ENCODE results near the gene OR2V1.
A peak's percentile ranks its signal among the peaks of the same experiment; 100 is the strongest.
"Not testable (repeated sequence)": the region's sequence is repeated elsewhere in the genome, so short reads cannot be mapped to it uniquely, and the experiment has no call there.

Gene OR2V1

DNA sequence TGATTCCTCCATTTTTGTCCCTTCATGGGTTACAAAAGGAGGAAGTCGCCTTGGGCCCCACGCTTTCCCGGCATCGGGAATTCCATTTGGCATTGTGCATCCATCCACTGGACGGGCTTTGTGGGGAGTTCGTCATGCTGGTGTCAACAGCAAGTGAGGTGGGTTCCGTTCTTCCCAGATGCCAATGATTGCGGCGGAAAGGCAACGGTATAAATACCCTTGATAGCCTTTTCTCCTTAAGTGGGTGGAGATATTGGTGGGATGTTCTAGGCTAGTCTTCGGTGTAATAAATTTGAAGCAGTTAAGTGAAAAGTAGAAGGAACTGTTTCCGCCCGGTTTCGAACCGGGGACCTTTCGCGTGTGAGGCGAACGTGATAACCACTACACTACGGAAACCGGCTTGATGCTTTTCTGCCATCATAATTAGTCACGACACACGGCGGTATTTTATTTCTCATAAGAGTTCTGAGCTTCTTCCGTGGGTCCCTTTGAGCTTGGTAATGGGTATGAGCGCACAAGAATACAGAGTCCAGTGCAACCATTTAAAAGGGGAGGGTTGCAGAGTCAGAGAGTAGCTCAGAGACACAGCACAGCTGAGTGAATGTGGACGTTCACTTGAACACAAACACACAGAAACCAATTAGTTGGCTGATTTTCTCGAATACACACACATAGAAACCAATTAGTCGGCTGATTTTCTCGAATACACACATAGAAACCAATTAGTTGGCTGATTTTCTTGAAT, 28.9 kb downstream of the OR2V1 start:
- DNase-seq (ENCODE audit: low spot score): not testable (repeated sequence)

DNA sequence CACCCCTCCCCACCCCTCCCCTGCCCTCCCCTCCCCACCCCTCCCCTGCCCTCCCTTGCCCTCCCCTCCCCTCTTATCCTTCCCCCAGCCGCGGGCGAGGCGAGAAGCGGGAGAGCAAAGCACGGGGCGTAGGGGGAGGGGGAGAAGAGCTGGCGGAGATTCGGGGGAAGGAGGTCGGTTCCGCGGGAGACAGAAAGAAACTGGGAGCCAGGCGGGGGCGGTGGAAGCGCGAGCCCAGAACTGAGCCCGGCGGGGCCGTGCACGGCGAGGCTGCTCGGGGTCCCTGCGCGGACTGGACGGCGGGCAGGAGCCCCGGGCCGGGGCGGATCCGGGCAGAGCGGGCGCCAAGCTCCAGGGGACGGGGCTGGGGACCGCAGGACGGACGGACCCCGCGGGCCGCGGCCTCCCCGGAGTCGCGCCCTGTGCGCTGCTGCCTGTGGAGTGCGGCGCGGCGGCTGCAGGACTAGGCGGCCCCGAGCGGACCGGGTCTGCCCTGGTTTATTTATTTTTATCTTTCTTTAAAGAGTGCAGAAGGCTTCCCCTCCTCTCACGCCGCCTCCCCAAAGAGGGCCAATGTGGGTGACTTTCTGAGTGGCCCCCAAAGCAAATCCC, 29.8 kb downstream of the OR2V1 start:
- not testable (repeated sequence) for DNase-seq (ENCODE audit: low spot score)

DNA sequence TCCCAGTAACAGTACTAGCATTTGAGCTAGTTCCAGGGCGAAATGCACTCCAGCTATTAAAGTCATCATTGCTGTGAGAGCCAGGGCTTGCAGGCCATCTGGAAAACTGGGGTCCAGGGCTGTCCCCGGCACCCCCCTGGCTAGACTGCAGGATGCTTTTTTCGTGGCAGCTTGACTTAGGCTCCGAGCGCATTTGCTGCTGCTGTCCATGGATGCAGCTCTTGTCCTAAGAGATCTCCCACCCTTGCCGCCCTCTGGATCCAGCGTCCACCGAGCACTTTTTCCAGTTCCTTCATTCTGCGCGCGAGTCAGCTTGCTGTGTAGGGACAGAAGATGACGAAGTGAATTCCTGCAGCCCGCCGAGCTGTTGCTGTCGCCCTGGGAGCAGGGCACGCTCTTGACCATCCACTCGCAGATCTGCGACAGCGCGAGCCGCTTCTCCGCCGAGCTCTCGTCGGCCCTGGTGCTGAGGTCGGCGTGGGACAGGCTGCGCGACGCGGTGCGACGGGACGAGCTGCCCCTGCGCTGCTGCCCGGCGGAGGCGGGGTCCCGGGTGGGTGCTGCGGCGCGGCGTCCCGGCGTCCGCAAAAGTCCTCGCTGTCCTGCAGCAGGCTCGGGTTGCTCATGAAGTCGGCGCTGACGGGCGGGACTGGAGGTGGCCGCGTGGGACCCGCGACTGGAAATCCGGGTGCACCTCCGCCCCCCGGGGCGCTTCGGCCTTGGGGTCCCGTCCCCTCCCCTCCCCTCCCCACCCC, 30.7 kb downstream of the OR2V1 start:
- peak; percentile 56 for DNase-seq (ENCODE audit: low spot score)

DNA sequence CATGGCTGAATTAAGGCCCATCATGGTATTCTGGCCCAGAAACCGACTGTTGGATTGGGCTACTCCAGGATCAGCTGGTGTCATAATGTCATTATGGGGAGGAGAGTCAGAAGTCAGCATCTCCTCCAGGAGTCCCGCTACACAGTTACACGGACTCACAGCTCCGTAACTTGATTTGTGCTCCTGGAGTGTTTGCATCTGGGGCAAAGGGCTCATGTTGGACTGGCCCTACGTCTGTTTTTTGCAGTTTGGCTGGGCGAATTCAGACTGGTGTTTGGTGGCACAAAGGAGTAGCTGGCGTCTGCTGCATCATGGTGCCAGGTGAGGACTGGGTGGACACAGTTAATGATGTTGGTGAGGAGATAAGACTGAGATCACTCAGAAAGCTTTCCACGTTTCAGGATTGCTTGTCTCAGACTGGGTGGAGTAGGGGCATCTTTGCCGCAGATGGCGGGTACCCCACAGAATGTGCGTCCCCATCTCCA, 31.3 kb downstream of the OR2V1 start:
- DNase-seq (ENCODE audit: low spot score): no peak

DNA sequence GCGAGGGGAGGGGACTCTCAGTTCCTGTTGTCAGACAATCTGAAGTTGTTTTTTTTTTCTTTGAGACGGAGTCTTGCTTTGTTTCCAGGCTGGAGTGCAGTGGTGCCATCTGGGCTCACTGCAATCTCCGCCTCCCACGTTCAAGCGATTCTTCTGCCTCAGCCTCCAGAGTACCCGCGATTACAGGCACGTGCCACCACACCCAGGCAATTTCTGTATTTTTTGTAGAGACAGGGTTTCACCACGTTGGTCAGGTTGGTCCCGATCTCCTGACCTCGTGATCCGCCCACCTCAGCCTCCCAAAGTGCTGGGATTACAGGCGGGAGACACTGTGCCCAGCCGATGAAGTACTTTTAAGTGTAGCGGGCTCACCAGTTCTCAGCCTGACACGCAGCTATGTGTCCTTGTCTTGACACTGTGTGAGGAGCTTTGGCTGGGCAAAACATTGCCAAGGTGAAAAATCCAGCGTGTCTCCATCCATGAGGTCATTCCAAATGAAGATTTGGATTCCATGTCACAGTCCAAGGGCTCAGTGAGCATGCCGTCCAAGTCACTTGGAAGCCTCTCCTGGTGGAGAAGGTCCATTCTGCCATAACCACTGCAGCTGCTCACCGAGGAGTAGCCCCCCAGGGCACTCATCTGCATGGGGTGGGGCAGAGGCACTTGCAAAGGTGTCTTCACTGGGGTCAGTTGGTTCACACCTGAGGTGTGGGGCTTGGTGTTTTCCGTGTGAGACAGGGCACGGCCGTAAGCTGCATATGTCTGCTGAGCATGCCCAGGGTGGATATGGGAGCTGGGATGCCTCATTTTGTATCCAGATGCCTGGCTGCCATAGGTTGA, 32.0 kb downstream of the OR2V1 start:
- DNase-seq (ENCODE audit: low spot score): no peak

DNA sequence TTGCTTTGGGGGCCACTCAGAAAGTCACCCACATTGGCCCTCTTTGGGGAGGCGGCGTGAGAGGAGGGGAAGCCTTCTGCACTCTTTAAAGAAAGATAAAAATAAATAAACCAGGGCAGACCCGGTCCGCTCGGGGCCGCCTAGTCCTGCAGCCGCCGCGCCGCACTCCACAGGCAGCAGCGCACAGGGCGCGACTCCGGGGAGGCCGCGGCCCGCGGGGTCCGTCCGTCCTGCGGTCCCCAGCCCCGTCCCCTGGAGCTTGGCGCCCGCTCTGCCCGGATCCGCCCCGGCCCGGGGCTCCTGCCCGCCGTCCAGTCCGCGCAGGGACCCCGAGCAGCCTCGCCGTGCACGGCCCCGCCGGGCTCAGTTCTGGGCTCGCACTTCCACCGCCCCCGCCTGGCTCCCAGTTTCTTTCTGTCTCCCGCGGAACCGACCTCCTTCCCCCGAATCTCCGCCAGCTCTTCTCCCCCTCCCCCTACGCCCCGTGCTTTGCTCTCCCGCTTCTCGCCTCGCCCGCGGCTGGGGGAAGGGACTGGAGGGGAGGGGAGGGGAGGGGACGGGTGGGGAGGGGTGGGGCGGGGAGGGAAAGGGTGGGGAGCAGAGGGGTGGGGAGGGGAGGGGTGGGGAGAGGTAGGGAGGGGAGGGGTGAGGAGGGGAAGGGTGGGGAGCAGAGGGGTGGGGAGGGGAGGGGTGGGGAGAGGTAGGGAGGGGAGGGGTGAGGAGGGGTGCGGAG, 33.0 kb downstream of the OR2V1 start:
- not testable (repeated sequence) for DNase-seq (ENCODE audit: low spot score)

DNA sequence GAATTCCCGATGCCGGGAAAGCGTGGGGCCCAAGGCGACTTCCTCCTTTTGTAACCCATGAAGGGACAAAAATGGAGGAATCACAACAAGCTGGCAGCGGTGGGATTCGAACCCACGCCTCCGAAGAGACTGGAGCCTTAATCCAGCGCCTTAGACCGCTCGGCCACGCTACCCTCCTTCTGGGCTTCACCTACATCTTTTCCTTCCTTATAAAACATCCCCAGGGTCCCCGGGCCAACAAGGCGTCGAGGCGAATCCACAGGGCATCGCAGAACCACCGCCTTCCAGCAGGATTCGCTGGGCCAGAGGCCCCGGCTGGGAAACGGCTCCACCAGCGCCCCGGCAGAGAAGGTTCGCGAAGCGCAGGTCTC, 33.6 kb downstream of the OR2V1 start:
- DNase-seq (ENCODE audit: low spot score): not testable (repeated sequence)

DNA sequence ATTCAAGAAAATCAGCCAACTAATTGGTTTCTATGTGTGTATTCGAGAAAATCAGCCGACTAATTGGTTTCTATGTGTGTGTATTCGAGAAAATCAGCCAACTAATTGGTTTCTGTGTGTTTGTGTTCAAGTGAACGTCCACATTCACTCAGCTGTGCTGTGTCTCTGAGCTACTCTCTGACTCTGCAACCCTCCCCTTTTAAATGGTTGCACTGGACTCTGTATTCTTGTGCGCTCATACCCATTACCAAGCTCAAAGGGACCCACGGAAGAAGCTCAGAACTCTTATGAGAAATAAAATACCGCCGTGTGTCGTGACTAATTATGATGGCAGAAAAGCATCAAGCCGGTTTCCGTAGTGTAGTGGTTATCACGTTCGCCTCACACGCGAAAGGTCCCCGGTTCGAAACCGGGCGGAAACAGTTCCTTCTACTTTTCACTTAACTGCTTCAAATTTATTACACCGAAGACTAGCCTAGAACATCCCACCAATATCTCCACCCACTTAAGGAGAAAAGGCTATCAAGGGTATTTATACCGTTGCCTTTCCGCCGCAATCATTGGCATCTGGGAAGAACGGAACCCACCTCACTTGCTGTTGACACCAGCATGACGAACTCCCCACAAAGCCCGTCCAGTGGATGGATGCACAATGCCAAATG, 34.1 kb downstream of the OR2V1 start:
- DNase-seq (ENCODE audit: low spot score): not testable (repeated sequence)

DNA sequence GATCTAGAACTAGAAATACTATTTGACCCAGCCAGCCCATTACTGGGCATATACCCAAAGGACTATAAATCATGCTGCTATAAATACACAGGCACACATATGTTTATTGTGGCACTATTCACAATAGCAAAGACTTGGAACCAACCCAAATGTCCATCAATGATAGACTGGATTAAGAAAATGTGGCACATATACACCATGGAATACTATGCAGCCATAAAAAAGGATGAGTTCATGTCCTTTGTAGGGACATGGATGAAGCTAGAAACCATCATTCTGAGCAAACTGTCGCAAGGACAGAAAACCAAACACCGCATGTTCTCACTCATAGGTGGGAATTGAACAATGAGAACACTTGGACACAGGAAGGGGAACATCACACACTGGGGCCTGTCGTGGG, 35.8 kb downstream of the OR2V1 start:
- DNase-seq (ENCODE audit: low spot score): not testable (repeated sequence)

DNA sequence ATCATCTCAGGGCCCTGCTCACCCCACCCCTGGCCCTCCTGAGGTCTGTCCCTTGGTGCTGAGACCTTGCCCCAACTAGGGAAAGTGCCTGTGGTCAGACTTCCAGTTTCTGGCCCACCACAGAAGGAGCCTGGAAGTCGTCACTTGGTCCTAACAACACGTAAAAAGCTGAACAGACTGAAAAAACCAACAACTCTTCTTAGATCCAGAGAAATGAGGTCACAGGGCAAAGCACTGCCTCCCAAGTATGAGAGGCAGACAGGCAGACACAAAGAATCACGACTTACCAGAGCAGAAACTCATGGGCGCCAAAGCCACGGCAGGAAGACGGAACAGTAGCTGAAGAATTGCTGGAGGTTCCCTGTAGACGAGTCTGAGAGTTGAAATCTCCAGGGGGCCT, 38.5 kb downstream of the OR2V1 start:
- no peak for DNase-seq (ENCODE audit: low spot score)

DNA sequence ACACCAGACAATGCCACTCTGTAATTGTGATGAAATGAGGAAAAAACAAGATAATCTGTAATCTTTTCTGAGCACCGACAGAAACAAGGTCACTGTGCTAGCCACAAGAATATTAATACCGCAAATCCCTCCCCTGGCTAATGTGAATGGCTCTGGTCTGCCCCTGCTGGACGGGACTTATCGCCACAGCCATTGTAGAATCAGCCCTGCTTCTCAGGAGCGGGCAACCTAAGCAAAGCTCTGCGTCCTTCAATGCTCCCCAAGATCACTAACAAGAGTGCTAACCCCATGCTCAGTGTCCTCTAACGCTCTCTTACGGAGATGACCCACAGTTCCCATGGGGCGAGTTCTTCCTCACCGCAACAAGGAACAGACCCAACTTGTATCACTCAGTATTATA, 42.7 kb downstream of the OR2V1 start:
- DNase-seq (ENCODE audit: low spot score): peak; percentile 59

DNA sequence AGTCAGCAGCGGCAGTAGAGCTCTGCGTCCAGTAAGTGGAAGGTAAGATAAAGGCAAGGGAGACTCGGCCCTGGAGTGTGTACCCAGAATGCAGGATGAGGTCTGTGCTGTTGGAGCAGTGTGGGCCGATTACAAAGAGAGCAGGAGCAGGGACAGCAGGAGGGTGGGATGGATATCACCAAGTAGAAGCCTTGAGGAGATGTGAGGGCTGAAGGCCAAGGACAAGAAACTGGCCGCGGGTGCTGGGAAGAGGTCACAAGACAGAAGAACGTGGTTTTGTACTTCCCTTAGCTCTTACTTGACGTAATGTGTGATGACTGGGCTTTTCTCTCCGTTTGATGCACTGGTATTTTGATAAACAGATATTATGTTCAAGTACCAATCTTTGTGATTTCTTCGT, 43.7 kb downstream of the OR2V1 start:
- no peak for DNase-seq (ENCODE audit: low spot score)

DNA sequence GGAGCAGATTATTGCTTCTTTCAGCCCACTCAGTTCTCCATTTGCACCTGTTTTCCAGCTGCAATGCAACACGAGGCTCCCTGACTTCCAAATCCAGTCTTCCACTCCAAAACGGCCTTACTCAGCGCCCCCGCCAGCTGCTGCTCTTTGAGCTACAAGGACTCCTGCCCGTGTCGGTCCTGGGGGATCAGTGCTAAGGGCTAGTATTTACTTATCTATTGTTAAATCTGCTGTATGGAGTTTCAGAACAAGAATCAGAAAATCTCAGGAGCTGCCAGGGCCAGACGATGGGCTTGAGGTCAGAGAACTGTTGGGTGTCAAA, 44.1 kb downstream of the OR2V1 start:
- DNase-seq (ENCODE audit: low spot score): no peak

DNA sequence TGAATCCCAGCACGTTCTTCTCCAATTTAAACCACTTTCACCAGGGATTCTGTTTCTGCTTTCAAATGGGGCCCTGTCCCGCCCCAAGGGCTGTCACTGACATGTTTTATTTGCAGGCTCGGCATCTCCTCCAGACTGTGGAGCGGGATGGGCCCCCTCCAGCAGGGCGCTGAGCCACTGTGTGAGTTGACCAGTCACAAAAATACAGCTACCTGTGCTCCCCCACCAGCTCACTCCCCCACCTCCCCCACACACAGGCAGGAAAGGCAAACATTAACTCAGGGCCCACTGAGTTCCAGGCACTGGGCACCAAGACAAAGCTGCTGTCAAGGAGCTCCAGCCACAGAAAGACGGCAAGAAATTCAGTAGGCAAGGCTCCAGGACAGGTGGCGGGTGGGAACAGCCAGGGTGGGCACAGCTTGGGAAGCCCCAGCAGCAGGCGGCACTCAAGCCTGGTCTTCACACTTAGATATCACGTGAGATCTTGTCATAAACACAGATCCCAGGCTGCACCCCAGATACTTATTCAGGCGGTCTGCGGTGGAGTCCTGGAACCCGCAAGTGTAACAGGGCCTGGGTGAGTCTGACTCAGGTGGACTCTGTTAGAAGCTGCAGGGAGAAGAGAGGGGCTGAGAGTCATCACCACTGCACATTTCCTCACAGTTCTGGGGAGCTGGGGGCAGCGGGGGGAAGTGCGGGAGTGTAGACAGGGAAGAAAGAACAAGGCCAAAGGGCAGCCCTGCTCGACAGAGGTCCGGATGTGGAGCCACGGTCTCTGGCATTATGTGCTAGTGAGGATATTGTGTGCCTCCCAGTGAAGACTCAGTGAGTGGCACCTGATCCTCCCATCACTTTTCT, 44.7 kb downstream of the OR2V1 start:
- DNase-seq (ENCODE audit: low spot score): no peak

DNA sequence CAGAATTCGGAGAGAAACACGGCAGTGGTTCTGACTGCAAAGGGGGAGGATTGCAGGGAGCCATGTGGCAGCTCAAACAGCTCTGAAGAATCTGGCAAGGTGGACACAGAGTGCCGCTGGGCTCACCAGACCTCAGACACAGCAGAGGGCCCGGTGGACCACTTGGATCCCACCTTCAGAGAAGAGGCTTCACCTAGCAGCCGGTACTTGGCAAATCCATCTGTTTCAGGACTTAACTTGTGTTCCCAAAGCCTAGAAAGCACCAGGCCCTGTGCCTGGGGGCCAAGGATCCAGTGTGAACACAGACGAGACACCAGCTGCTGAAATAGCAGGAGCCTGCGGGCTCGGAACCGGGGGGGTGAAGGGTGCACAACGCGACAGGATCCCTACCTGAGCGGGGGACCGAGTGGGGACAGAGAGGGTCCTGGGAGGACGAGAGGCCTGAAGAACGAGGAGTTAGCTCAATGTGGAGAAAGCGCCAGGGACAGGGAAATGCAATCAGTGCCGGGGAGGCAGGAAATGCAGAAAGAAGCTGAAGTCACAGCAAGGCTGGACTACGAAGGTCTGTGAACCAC, 46.3 kb downstream of the OR2V1 start:
- no peak for DNase-seq (ENCODE audit: low spot score)

DNA sequence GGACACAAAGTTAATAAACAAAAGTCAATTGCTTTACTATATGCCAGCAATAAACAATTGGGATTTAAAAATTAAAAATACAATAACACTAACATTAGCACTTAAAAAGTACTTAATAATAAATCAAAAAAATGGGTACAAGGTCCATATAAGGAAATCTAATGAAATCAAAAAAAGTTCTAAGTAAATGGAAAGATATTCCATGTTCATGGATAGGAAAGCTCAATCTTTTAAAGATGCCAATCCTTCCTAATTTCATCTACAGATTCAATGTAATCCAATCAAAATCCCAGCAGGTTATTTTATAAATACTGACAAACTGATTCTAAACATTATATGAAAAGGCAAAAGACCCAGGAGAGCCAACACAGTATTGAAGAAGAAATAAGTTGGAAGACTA, 49.0 kb downstream of the OR2V1 start:
- DNase-seq (ENCODE audit: low spot score): no peak

DNA sequence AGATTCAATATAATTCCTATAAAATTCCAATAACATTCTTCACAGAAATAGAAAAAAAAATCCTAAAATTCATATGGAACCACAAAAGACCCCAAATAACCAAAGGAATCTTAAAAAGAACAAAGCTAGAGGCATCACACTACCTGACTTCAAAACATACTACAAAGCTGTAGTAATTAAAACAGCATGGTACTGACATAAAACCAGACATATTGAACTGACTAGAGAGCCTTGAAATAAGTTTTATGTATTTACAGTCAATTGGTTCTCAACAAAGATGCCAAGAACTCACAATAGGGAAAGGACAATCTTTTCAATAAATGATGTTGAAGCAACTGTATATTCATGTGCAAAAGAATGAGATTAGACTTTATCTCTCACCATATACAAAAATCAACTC, 54.0 kb downstream of the OR2V1 start:
- no peak for DNase-seq (ENCODE audit: low spot score)

Data from D341Med (cell line).